ENCODE data around the gene KRT16.

- TF ChIP-seq POLR2A (IDR thresholded peaks at IDR 0.05) = no peak
- TF ChIP-seq, protein P1, sequence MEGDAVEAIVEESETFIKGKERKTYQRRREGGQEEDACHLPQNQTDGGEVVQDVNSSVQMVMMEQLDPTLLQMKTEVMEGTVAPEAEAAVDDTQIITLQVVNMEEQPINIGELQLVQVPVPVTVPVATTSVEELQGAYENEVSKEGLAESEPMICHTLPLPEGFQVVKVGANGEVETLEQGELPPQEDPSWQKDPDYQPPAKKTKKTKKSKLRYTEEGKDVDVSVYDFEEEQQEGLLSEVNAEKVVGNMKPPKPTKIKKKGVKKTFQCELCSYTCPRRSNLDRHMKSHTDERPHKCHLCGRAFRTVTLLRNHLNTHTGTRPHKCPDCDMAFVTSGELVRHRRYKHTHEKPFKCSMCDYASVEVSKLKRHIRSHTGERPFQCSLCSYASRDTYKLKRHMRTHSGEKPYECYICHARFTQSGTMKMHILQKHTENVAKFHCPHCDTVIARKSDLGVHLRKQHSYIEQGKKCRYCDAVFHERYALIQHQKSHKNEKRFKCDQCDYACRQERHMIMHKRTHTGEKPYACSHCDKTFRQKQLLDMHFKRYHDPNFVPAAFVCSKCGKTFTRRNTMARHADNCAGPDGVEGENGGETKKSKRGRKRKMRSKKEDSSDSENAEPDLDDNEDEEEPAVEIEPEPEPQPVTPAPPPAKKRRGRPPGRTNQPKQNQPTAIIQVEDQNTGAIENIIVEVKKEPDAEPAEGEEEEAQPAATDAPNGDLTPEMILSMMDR (IDR thresholded peaks at IDR 0.05) = no peak
Measured at GRCh38 chr17:41602524-41602923, 10.0 kb downstream of the KRT16 start.

Measured in transverse colon (tissue), 3 donors.